ENCODE results near the gene ACOXL.
A peak's percentile ranks its signal among the peaks of the same experiment; 100 is the strongest.

The ACOXL gene

GRCh38 chr2:111121028-111121827, 388.9 kb downstream of the ACOXL start:
- DNase-seq = peak; percentile 88

- peak; percentile 90 for DNase-seq
Observed at GRCh38 chr2:111121828-111122630, 389.7 kb downstream of the ACOXL start.

GRCh38 chr2:111122631-111123421, 390.5 kb downstream of the ACOXL start:
- peak; percentile 76 for DNase-seq

GRCh38 chr2:111123751-111124150, 391.4 kb downstream of the ACOXL start:
- no peak for DNase-seq

- DNase-seq = no peak
Observed at GRCh38 chr2:111126581-111126980, 394.2 kb downstream of the ACOXL start.

GRCh38 chr2:111127351-111127750, 395.0 kb downstream of the ACOXL start:
- no peak for DNase-seq

- no peak for DNase-seq
Observed at GRCh38 chr2:111128096-111128495, 395.7 kb downstream of the ACOXL start.

GRCh38 chr2:111133603-111134002, 401.2 kb downstream of the ACOXL start:
- DNase-seq = no peak

GRCh38 chr2:111134055-111134454, 401.7 kb downstream of the ACOXL start:
- DNase-seq = no peak

GRCh38 chr2:111135237-111135909, 403.0 kb downstream of the ACOXL start:
- DNase-seq = no peak

GRCh38 chr2:111135910-111136297, 403.5 kb downstream of the ACOXL start:
- DNase-seq = no peak

- DNase-seq = no peak
Observed at GRCh38 chr2:111138839-111139238, 406.5 kb downstream of the ACOXL start.

GRCh38 chr2:111139637-111140317, 407.4 kb downstream of the ACOXL start:
- DNase-seq = no peak

GRCh38 chr2:111140815-111141214, 408.4 kb downstream of the ACOXL start:
- no peak for DNase-seq

- DNase-seq = no peak
Observed at GRCh38 chr2:111142101-111142500, 409.7 kb downstream of the ACOXL start.

GRCh38 chr2:111143107-111143842, 410.9 kb downstream of the ACOXL start:
- no peak for DNase-seq

- DNase-seq = no peak
Observed at GRCh38 chr2:111143843-111144198, 411.4 kb downstream of the ACOXL start.

GRCh38 chr2:111145103-111145760, 412.9 kb downstream of the ACOXL start:
- no peak for DNase-seq

- DNase-seq = no peak
Observed at GRCh38 chr2:111145951-111146350, 413.6 kb downstream of the ACOXL start.

- DNase-seq = no peak
Observed at GRCh38 chr2:111148225-111148873, 416.0 kb downstream of the ACOXL start.
